GM12878 (cell line): ENCODE data around the gene TAX1BP3.

ENCODE experiments used
- CEBPB ChIP-seq, 2 experiments: fragments of 150-350 bp in 1 of 2; IDR thresholded peaks; 2 replicates each; pipeline ENCODE4 v1.6.1; 2012 to 2014; ENCODE audit warnings: low read depth in 2 of 2, low read length in 2 of 2, borderline replicate concordance in 1 of 2, inconsistent platforms in 1 of 2
- CHD4 ChIP-seq: fragments of 200-600 bp; sonication (generic); IDR thresholded peaks from 2 replicates; pipeline ENCODE4 v1.6.1; 2016; ENCODE audit warnings: mild to moderate bottlenecking
- CTCF ChIP-seq, 3 experiments: IDR thresholded peaks in 2 of 3; conservative IDR thresholded peaks in 1 of 3; 2 replicates each; pipeline ENCODE4 v1.5.1; 2011; ENCODE audit warnings: low read depth in 3 of 3, low read length in 3 of 3, mild to moderate bottlenecking in 3 of 3, control low read depth in 2 of 3, moderate library complexity in 2 of 3, inconsistent platforms in 1 of 3, mixed read lengths in 1 of 3; ENCODE audit not compliant: control insufficient read depth in 2 of 3, insufficient read depth in 1 of 3; ENCODE audit errors: extremely low read depth in 1 of 3
- MAX ChIP-seq: IDR thresholded peaks from 2 replicates; pipeline ENCODE4 v1.6.1; 2012; ENCODE audit warnings: low read depth, low read length, improper control_type of control experiment
- POLR2A ChIP-seq: IDR thresholded peaks from 2 replicates; pipeline ENCODE4 v1.6.1; 2011; ENCODE audit warnings: low read depth, mild to moderate bottlenecking, low read length
- ZZZ3 ChIP-seq: IDR thresholded peaks from 2 replicates; pipeline ENCODE4 v1.6.1; 2011; ENCODE audit warnings: low read depth; ENCODE audit not compliant: control insufficient read depth, insufficient read length

DNA sequence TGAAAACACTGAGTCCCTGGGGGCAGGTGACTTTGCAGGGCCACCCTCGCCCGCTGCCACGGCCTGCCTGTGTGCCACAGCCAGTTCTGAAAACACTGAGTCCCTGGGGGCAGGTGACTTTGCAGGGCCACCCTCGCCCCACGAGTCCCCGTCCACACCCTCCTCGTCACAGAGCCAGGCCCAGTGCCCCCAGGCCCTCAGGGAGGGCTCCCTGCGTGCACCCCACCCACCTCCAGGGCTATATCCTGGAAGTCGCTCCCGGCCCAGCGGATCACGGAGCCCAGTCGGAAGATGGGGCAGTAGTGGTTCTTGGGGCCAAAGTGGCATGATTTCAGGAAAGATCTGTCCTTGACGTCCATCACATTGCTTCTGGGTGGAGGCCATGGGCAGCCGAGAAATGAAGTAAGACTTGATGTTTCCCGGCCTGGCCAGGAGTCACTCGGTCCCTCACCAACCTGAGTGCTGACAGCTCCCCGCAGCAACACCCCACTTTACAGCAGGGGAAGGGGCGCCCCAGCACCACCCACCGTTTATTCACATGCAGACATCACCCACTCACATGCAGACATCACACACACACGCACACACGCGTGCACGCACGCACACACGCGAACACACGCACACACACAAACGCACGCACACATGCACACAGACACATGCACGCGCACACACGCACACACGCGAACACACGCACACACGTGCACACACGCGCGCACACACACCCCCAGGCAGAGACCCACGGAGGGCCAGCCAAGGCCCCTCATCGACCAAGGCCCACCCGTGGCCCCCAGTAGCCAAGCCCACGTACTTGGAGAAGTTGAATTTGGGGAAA is 21.1 kb upstream of the TAX1BP3 start:
- TF ChIP-seq POLR2A: peak; percentile 58
- TF ChIP-seq CTCF (IDR thresholded peaks at IDR 0.05 in 2 of 3, conservative IDR thresholded peaks at IDR 0.05 in 1 of 3; ENCODE audit: control insufficient read depth in 2 of 3, extremely low read depth in 1 of 3, insufficient read depth in 1 of 3, low read depth in 3 of 3, low read length in 3 of 3): no peak
- TF ChIP-seq CEBPB (IDR thresholded peaks at IDR 0.05; ENCODE audit: borderline replicate concordance in 1 of 2, low read depth in 2 of 2, low read length in 2 of 2): no peak
- no peak for TF ChIP-seq CHD4
- TF ChIP-seq ZZZ3: no peak
- TF ChIP-seq MAX: no peak
